ENCODE results near the gene PCBP4. TPM values are rescaled to one million over a fixed set of nuclear protein-coding genes. Genes with fewer than 3 reads are reported as not detected.

Gene PCBP4
- total RNA-seq, 1 donor = 29.4 TPM

DNA sequence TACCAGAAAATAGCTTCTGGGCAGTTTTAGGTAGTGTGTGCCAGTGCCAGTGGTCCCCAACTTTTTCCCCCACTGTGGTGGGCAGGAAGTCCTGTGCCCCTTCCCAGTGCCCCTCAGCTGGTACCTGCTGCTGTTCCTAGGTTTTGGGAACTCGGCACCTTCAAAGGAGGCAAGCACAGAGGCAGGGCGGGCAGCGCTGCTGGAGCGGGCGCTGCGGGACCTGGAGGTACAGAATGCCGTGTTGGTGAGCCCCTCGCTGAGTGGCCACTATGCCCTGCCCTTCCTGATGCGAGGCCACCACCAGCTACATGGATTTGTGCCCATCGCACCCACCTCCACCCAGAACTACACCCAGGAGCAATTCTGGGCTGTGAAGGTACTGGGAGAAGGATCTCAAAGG lies 13.0 kb upstream of the PCBP4 start:
- no peak overlapping the region for H3K4me3 ChIP-seq (ENCODE audit: low read depth, low read length)
- TF ChIP-seq, protein P1, sequence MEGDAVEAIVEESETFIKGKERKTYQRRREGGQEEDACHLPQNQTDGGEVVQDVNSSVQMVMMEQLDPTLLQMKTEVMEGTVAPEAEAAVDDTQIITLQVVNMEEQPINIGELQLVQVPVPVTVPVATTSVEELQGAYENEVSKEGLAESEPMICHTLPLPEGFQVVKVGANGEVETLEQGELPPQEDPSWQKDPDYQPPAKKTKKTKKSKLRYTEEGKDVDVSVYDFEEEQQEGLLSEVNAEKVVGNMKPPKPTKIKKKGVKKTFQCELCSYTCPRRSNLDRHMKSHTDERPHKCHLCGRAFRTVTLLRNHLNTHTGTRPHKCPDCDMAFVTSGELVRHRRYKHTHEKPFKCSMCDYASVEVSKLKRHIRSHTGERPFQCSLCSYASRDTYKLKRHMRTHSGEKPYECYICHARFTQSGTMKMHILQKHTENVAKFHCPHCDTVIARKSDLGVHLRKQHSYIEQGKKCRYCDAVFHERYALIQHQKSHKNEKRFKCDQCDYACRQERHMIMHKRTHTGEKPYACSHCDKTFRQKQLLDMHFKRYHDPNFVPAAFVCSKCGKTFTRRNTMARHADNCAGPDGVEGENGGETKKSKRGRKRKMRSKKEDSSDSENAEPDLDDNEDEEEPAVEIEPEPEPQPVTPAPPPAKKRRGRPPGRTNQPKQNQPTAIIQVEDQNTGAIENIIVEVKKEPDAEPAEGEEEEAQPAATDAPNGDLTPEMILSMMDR (IDR thresholded peaks at IDR 0.05; ENCODE audit: insufficient read depth, low read depth, low read length) = no peak
- no peak for DNase-seq (ENCODE audit: low read depth)

- TF ChIP-seq, protein P1 (IDR thresholded peaks at IDR 0.05; ENCODE audit: insufficient read depth, low read depth, low read length) = no peak
- no peak overlapping the region for H3K4me3 ChIP-seq (ENCODE audit: low read depth, low read length)
- DNase-seq (ENCODE audit: low read depth) = no peak
Measured at GRCh38 chr3:51978143-51978502, 10.9 kb upstream of the PCBP4 start.

GRCh38 chr3:51977446-51978142 lies 10.3 kb upstream of the PCBP4 start:
- no peak overlapping the region for H3K4me3 ChIP-seq (ENCODE audit: low read depth, low read length)
- DNase-seq (ENCODE audit: low read depth) = no peak
- TF ChIP-seq, protein P1 (IDR thresholded peaks at IDR 0.05; ENCODE audit: insufficient read depth, low read depth, low read length) = no peak

GRCh38 chr3:51975852-51976549 lies 8.7 kb upstream of the PCBP4 start:
- TF ChIP-seq, protein P1 (IDR thresholded peaks at IDR 0.05; ENCODE audit: insufficient read depth, low read depth, low read length) = peak; percentile 17
- peak; percentile 80 for DNase-seq (ENCODE audit: low read depth)

DNA sequence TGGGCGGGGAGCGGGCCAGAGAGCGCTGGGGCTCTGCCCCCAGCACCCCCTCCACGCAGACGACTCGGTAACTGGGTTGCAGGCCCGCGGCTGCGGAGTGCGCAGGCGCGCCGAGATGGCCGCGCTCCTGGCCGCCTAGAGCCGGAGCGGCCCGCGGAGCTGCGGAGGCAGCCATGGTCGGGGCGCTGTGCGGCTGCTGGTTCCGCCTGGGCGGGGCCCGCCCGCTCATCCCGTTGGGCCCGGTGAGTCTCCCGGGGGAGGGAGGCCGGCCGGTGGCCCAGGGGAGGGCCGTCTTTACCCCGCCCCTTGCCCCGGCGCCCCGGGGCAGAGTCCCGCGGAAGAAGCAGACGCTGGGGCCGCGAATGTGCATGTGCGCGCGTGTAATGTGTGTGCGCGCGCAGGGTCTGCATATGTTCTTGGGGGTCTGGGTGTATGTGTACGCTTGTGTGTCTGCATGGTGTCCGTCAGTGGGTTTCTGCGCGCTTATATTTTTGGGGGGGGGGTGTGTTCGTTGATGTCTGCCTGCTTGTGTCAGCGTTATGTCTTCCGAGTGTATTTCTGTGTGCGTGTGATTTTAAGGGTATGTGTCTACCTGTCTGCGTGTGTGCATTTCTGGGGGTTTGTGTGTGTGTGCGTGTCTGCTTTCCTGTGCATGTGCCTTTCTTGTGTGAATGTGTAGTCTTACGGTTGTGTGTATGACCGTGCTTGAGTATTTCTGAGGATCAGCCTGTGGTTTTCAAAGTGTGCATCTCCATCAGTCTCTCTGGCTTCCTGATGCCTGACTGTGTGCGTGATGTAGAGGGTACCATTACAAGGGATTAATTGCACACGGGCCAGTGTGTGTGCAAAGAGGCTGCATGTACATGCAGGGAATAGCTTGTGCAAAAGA lies 8.0 kb upstream of the PCBP4 start, which contains the start of gene ABHD14A:
Gene ABHD14A, plus strand, starts transcription at position 102 of the 889 bp plus-strand sequence. Its CDS starts 72 bp downstream, at position 174.
- peak within 1 kb of the TSS; percentile 70 for H3K4me3 ChIP-seq (ENCODE audit: low read depth, low read length)
- peak; percentile 61 for DNase-seq (ENCODE audit: low read depth)
- TF ChIP-seq, protein P1 (IDR thresholded peaks at IDR 0.05; ENCODE audit: insufficient read depth, low read depth, low read length) = no peak

More at GRCh38 chr3:51975852-51976549, 8.7 kb upstream of the PCBP4 start:
- H3K4me3 ChIP-seq (ENCODE audit: low read depth, low read length) = peak overlapping the region; percentile 70

DNA sequence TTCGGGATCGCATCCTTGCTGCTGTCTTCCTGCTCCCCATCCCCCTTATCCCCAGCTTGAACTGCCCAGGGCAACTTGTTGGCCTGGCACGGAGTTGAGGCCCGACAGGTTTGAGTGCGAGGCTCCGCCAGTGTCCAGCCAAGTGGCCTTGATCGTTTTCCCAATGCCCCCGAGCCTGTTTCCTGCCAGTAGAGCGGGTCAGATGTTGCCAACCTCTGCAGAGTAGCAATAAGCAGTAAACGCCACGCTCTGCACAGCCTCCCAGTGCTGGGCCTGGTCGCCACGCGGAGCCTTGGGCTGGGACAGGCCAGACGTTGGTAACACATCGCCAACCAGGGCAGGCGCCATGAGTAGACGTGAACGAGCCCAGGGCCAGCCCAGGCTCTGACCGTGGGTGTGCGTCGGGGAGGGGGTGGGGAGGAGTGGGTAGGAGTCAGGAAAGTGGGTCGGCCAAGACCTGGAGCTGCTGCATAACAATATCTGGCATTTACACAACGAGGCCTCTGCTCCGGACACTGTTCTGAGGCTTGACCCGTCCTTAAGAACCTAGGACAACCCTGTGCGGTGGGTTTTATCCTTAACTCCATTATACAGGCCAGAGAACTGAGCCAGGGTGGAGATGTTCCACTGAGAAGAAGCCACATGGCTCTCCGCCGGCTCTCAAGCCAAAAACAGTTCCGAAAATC lies 7.2 kb upstream of the PCBP4 start:
- no peak for DNase-seq (ENCODE audit: low read depth)
- TF ChIP-seq, protein P1 (IDR thresholded peaks at IDR 0.05; ENCODE audit: insufficient read depth, low read depth, low read length) = no peak
- H3K4me3 ChIP-seq (ENCODE audit: low read depth, low read length) = peak overlapping the region; percentile 70
